Measurements from ENCODE around the gene FRMD7. TPM values are rescaled to one million over a fixed set of nuclear protein-coding genes. Genes with fewer than 3 reads are reported as not detected.

Gene FRMD7
- polyA plus RNA-seq, 1 donor from 2014 or later: 0.54 TPM

DNA sequence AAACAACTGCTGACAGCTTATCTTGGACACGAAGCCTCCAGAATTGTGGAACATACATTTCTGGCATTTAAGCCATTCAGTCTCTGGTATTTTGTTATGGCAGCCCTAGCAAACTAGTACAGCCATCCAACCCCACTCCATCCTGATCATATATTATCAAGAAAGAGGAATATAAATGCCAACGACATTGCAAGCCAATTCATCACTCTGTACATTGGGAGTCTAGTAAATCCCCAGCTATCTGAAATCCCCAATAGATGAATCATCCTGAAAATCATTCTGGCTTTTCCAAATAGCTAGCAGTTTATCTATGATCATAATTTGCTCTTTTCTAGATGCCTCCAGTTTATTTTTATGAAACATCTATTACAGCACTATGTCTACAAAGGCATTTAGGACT lies 41.1 kb downstream of the FRMD7 start:
- Histone ChIP-seq H3K4me3 (ENCODE audit: low read length) (no peak overlapping the region), H3K9me2 (ENCODE audit: insufficient read depth, low read length) (no peaks in the 10 kb centered on the region), H3K9ac (ENCODE audit: low read length) (no peak overlapping the region), H2AFZ (ENCODE audit: low read depth, low read length) (no peak overlapping the region), H3K27me3 (ENCODE audit: insufficient read depth, low read depth, low read length) (no peaks in the 10 kb centered on the region), H4K20me1 (ENCODE audit: insufficient read depth) (no peaks in the 10 kb centered on the region), H3K4me2 (ENCODE audit: low read length) (no peak overlapping the region), H3K79me2 (replicated peaks; ENCODE audit: insufficient read depth, low read length) (no peaks in the 10 kb centered on the region), H3K27ac (ENCODE audit: low read length) (no peak overlapping the region), H3F3A (ENCODE audit: insufficient read depth, low read length, poor library complexity, severe bottlenecking) (no peaks in the 10 kb centered on the region), H3K9me3 (ENCODE audit: low read length) (no peaks in the 10 kb centered on the region), H3K36me3 (ENCODE audit: insufficient read depth, low read length) (no peaks in the 10 kb centered on the region)
- TF ChIP-seq TAF1 (IDR thresholded peaks at IDR 0.05; ENCODE audit: low read depth) (no peak), MXI1 (conservative IDR thresholded peaks at IDR 0.05; ENCODE audit: poor library complexity, severe bottlenecking) (no peak), SMC3 (conservative IDR thresholded peaks at IDR 0.05; ENCODE audit: poor library complexity) (no peak), EP300 (conservative IDR thresholded peaks at IDR 0.05; ENCODE audit: poor library complexity, severe bottlenecking) (no peak), POLR2AphosphoS5 (IDR thresholded peaks at IDR 0.05) (no peak), RAD21 (conservative IDR thresholded peaks at IDR 0.05) (no peak), CTCF (IDR thresholded peaks at IDR 0.05; ENCODE audit: poor library complexity, severe bottlenecking) (no peak), EZH2 (IDR thresholded peaks at IDR 0.05; ENCODE audit: borderline replicate concordance, insufficient read depth, low read length, poor library complexity, severe bottlenecking) (no peak)
- TF ChIP-seq, protein P1, sequence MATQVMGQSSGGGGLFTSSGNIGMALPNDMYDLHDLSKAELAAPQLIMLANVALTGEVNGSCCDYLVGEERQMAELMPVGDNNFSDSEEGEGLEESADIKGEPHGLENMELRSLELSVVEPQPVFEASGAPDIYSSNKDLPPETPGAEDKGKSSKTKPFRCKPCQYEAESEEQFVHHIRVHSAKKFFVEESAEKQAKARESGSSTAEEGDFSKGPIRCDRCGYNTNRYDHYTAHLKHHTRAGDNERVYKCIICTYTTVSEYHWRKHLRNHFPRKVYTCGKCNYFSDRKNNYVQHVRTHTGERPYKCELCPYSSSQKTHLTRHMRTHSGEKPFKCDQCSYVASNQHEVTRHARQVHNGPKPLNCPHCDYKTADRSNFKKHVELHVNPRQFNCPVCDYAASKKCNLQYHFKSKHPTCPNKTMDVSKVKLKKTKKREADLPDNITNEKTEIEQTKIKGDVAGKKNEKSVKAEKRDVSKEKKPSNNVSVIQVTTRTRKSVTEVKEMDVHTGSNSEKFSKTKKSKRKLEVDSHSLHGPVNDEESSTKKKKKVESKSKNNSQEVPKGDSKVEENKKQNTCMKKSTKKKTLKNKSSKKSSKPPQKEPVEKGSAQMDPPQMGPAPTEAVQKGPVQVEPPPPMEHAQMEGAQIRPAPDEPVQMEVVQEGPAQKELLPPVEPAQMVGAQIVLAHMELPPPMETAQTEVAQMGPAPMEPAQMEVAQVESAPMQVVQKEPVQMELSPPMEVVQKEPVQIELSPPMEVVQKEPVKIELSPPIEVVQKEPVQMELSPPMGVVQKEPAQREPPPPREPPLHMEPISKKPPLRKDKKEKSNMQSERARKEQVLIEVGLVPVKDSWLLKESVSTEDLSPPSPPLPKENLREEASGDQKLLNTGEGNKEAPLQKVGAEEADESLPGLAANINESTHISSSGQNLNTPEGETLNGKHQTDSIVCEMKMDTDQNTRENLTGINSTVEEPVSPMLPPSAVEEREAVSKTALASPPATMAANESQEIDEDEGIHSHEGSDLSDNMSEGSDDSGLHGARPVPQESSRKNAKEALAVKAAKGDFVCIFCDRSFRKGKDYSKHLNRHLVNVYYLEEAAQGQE (IDR thresholded peaks at IDR 0.05; ENCODE audit: borderline replicate concordance): no peak

DNA sequence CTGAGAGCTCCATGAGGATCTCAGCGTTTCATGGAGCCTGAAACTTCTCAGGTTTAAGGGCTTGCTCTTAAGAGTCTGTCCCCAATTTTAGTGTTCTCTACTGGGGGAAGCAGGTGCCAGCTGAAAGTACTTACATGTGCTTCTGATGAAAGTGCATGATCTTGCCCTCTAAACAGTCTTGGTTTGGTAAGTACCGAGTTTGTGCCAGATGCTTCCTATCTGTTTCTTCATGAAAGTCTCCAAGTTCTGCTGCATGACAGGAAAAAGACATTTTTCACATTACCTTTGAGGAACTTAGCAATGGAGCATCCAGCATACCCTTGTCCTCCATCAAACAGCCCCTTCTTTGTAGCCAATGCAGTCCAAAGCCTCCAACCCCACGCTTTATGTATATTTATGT lies 42.0 kb downstream of the FRMD7 start:
- no peaks in the 10 kb centered on the region for H4K20me1 ChIP-seq (ENCODE audit: insufficient read depth)
- H3K9me2 ChIP-seq (ENCODE audit: insufficient read depth, low read length): no peaks in the 10 kb centered on the region
- no peak overlapping the region for H3K9ac ChIP-seq (ENCODE audit: low read length)
- no peaks in the 10 kb centered on the region for H3F3A ChIP-seq (ENCODE audit: insufficient read depth, low read length, poor library complexity, severe bottlenecking)
- H3K27ac ChIP-seq (ENCODE audit: low read length): no peak overlapping the region
- no peak overlapping the region for H2AFZ ChIP-seq (ENCODE audit: low read depth, low read length)
- H3K79me2 ChIP-seq (replicated peaks; ENCODE audit: insufficient read depth, low read length): no peaks in the 10 kb centered on the region
- H3K9me3 ChIP-seq (ENCODE audit: low read length): no peaks in the 10 kb centered on the region
- H3K4me3 ChIP-seq (ENCODE audit: low read length): no peak overlapping the region
- TF ChIP-seq RAD21 (conservative IDR thresholded peaks at IDR 0.05): no peak
- H3K36me3 ChIP-seq (ENCODE audit: insufficient read depth, low read length): no peaks in the 10 kb centered on the region
- H3K27me3 ChIP-seq (ENCODE audit: insufficient read depth, low read depth, low read length): no peaks in the 10 kb centered on the region
- no peak overlapping the region for H3K4me2 ChIP-seq (ENCODE audit: low read length)

GRCh38 chrX:132077912-132078311 lies 49.9 kb downstream of the FRMD7 start:
- H3K27ac ChIP-seq (ENCODE audit: low read length): no peak overlapping the region
- TF ChIP-seq, protein P1 (IDR thresholded peaks at IDR 0.05; ENCODE audit: borderline replicate concordance): no peak
- TF ChIP-seq EZH2 (IDR thresholded peaks at IDR 0.05; ENCODE audit: borderline replicate concordance, insufficient read depth, low read length, poor library complexity, severe bottlenecking): no peak
- TF ChIP-seq RAD21 (conservative IDR thresholded peaks at IDR 0.05): no peak
- no peak for TF ChIP-seq TAF1 (IDR thresholded peaks at IDR 0.05; ENCODE audit: low read depth)
- TF ChIP-seq POLR2AphosphoS5 (IDR thresholded peaks at IDR 0.05): no peak
- TF ChIP-seq EP300 (conservative IDR thresholded peaks at IDR 0.05; ENCODE audit: poor library complexity, severe bottlenecking): no peak
- TF ChIP-seq CTCF (IDR thresholded peaks at IDR 0.05; ENCODE audit: poor library complexity, severe bottlenecking): no peak
- no peak for TF ChIP-seq MXI1 (conservative IDR thresholded peaks at IDR 0.05; ENCODE audit: poor library complexity, severe bottlenecking)
- no peak for TF ChIP-seq SMC3 (conservative IDR thresholded peaks at IDR 0.05; ENCODE audit: poor library complexity)

More at GRCh38 chrX:132077912-132078311, 49.9 kb downstream of the FRMD7 start:
- no peaks in the 10 kb centered on the region for H3F3A ChIP-seq (ENCODE audit: insufficient read depth, low read length, poor library complexity, severe bottlenecking)
- no peaks in the 10 kb centered on the region for H3K27me3 ChIP-seq (ENCODE audit: insufficient read depth, low read depth, low read length)
- H3K4me3 ChIP-seq (ENCODE audit: low read length): no peak overlapping the region
- H3K79me2 ChIP-seq (replicated peaks; ENCODE audit: insufficient read depth, low read length): no peaks in the 10 kb centered on the region
- no peaks in the 10 kb centered on the region for H4K20me1 ChIP-seq (ENCODE audit: insufficient read depth)
- H3K9me3 ChIP-seq (ENCODE audit: low read length): no peaks in the 10 kb centered on the region
- H3K9me2 ChIP-seq (ENCODE audit: insufficient read depth, low read length): no peaks in the 10 kb centered on the region
- H2AFZ ChIP-seq (ENCODE audit: low read depth, low read length): no peak overlapping the region
- H3K36me3 ChIP-seq (ENCODE audit: insufficient read depth, low read length): no peaks in the 10 kb centered on the region
- no peak overlapping the region for H3K9ac ChIP-seq (ENCODE audit: low read length)
- H3K4me2 ChIP-seq (ENCODE audit: low read length): no peak overlapping the region
